BE2C (cell line): Measurements from ENCODE around the gene TULP4.

ENCODE experiments used
- DNase-seq: peaks from one replicate; pipeline ENCODE4 v3.0.0-alpha.2; 2020
- H3K27me3 ChIP-seq: fragments of 250-450 bp; sonication (Bioruptor Pico); 2 replicates; pipeline ENCODE4 v1.5.1; 2020; ENCODE audit warnings: mild to moderate bottlenecking
- H3K36me3 ChIP-seq: fragments of 250-450 bp; sonication (Bioruptor Pico); 2 replicates; pipeline ENCODE4 v1.5.1; 2020; ENCODE audit warnings: mild to moderate bottlenecking
- H3K4me1 ChIP-seq: fragments of 250-450 bp; sonication (Bioruptor Pico); 2 replicates; pipeline ENCODE4 v1.5.1; 2020
- H3K4me3 ChIP-seq: 2 replicates; pipeline ENCODE4 v1.5.1; 2011; ENCODE audit warnings: low read depth, low read length
- H3K9me3 ChIP-seq: fragments of 250-450 bp; sonication (Bioruptor Pico); 2 replicates; pipeline ENCODE4 v1.5.1; 2020
- TF ChIP-seq, protein P1 (sequence below): IDR thresholded peaks from 2 replicates; pipeline ENCODE4 v1.5.1; 2012; ENCODE audit warnings: mild to moderate bottlenecking, low read depth, low read length

TULP4 gene

DNA sequence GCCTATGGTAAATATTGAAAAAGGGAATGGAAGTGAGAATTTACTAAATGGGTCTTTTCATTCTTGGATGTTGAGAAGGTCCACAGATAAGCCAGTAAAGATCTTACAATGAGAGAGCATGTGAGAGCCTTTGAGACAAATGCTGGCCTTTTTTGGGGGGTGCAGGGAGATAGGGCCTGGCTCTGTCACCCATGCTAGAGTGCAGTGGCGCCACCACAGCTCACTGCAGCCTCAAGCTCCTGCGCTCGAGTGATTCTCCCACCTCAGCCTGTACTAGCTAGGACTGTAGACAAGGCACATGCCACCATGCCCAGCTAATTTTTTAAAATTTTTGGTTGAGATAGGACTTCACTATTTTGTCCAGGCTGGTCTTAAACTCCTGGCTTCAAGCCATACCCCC lies 184.4 kb downstream of the TULP4 start:
- Histone ChIP-seq H3K9me3 (no peaks in the 10 kb centered on the region), H3K4me1 (no peaks in the 10 kb centered on the region), H3K4me3 (no peak overlapping the region), H3K27me3 (no peaks in the 10 kb centered on the region), H3K36me3 (peaks cover 66% of the 10 kb centered on the region)
- TF ChIP-seq, protein P1, sequence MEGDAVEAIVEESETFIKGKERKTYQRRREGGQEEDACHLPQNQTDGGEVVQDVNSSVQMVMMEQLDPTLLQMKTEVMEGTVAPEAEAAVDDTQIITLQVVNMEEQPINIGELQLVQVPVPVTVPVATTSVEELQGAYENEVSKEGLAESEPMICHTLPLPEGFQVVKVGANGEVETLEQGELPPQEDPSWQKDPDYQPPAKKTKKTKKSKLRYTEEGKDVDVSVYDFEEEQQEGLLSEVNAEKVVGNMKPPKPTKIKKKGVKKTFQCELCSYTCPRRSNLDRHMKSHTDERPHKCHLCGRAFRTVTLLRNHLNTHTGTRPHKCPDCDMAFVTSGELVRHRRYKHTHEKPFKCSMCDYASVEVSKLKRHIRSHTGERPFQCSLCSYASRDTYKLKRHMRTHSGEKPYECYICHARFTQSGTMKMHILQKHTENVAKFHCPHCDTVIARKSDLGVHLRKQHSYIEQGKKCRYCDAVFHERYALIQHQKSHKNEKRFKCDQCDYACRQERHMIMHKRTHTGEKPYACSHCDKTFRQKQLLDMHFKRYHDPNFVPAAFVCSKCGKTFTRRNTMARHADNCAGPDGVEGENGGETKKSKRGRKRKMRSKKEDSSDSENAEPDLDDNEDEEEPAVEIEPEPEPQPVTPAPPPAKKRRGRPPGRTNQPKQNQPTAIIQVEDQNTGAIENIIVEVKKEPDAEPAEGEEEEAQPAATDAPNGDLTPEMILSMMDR = peak; percentile 28
- no peak for DNase-seq

DNA sequence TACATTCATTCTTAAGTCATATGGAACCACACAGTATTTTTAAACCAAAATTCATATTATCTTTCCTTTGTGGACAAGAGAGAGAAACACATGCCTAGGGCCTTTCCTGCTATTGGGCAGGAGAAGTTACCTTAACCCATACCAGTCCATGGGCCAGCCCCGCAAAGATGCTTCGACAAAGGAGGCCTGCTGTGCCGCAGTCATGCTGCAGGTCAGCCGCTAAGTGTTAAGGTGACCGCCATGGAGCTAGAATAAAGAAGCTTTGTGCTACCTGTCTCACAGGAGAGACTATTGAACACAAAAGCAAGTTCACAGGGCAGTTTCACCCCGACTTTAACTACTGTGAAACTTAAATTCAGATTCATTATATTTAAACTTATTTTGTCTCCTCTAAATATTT lies 185.4 kb downstream of the TULP4 start:
- TF ChIP-seq, protein P1 = no peak
- Histone ChIP-seq H3K36me3 (peaks cover 66% of the 10 kb centered on the region), H3K27me3 (no peaks in the 10 kb centered on the region)

DNA sequence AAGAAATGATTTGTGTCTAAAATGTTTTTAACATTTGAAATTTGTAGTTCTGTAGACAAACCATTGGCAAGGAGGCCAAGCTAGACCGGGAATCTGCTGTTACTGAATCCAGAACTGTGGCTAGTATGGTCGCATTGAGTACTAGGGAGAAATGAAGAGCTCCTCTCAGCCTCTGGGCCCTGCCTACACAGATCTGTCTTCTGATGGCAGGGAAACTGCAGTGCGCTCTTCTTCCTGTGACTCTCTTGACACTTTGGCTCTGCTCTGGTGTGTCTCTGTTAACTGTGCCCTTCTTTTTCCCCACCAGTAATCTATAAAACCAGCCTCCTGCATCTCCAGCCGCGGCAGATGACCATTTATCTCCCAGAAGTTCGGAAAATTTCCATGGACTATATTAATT lies 186.1 kb downstream of the TULP4 start:
- Histone ChIP-seq H3K9me3 (no peaks in the 10 kb centered on the region), H3K27me3 (no peaks in the 10 kb centered on the region), H3K4me3 (no peak overlapping the region), H3K36me3 (peaks cover 67% of the 10 kb centered on the region), H3K4me1 (no peaks in the 10 kb centered on the region)
- TF ChIP-seq, protein P1 = no peak
- no peak for DNase-seq

More for the DNA sequence above, 185.4 kb downstream of the TULP4 start:
- H3K4me3 ChIP-seq = no peak overlapping the region
- no peaks in the 10 kb centered on the region for H3K4me1 ChIP-seq
- no peak for DNase-seq
- no peaks in the 10 kb centered on the region for H3K9me3 ChIP-seq

DNA sequence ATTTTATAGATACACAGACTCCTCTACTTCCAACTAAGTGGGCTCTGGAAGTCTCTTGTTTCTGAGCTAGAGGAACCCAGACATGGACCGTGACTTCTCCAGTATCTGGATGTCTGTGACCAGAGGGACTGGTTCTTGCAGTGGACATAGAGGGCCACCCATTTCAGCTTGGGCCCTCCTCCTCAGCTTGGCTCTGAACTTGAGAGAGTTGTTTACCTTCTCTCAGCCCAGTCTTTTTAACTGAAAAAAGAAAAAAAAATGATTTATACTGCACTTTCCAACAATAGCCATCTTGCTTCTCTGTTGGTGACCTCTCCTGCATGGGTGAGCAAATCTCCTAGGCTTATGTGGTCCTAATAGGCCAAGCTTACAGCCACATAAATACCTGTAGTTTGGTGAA lies 187.3 kb downstream of the TULP4 start:
- Histone ChIP-seq H3K36me3 (peaks cover 61% of the 10 kb centered on the region), H3K9me3 (no peaks in the 10 kb centered on the region), H3K27me3 (no peaks in the 10 kb centered on the region), H3K4me3 (no peak overlapping the region), H3K4me1 (no peaks in the 10 kb centered on the region)
- TF ChIP-seq, protein P1 = no peak
- no peak for DNase-seq

DNA sequence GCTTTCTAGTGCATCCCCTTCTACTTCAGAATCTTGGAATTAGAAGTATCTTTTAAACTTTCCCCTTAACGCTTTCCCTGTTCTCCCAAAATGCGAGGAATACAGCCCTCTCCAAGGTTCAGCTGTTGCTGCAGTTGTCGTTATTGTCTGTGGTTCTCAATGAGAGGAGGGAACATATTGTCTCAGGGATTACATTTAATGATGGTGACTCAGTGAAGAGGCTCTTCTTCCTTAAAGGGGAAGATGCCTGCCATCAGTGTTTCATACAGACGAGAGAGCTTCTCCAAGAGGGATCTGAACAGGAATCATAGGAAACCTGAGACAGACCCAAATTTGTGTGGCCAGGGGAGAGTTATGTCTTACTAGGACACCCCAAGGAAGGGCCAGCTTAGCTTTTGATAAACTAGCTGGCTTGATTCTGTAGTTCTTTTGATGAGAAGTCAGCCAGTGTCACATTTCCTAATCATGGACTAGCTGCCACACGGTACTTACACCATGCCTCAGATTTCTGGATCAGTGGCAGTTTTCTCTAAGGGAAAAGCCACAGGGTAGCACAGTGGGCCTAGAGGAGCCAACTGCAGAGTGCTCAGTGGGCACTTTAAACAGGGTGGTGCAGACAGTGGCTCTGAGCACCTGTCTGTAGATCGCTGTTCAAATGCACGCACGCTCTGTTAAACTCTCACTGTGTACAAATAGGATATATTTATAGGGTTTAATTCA lies 187.9 kb downstream of the TULP4 start:
- Histone ChIP-seq H3K36me3 (peaks cover 58% of the 10 kb centered on the region), H3K4me3 (no peak overlapping the region), H3K27me3 (no peaks in the 10 kb centered on the region), H3K9me3 (no peaks in the 10 kb centered on the region), H3K4me1 (no peaks in the 10 kb centered on the region)
- no peak for DNase-seq
- TF ChIP-seq, protein P1 = no peak
